ENCODE measurements around the gene ABHD15.
"Not testable (repeated sequence)": the region's sequence is repeated elsewhere in the genome, so short reads cannot be mapped to it uniquely, and the experiment has no call there.

ABHD15 gene

GRCh38 chr17:29562615-29563014, 4.2 kb downstream of the ABHD15 start:
- no peak overlapping the region for H3K4me3 ChIP-seq
- TF ChIP-seq, protein P1, sequence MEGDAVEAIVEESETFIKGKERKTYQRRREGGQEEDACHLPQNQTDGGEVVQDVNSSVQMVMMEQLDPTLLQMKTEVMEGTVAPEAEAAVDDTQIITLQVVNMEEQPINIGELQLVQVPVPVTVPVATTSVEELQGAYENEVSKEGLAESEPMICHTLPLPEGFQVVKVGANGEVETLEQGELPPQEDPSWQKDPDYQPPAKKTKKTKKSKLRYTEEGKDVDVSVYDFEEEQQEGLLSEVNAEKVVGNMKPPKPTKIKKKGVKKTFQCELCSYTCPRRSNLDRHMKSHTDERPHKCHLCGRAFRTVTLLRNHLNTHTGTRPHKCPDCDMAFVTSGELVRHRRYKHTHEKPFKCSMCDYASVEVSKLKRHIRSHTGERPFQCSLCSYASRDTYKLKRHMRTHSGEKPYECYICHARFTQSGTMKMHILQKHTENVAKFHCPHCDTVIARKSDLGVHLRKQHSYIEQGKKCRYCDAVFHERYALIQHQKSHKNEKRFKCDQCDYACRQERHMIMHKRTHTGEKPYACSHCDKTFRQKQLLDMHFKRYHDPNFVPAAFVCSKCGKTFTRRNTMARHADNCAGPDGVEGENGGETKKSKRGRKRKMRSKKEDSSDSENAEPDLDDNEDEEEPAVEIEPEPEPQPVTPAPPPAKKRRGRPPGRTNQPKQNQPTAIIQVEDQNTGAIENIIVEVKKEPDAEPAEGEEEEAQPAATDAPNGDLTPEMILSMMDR (IDR thresholded peaks at IDR 0.05): no peak
- peak; percentile 73 for DNase-seq (ENCODE audit: low spot score)
- peak overlapping the region in 1 of 2 donors; percentile 42 for H3K27ac ChIP-seq

GRCh38 chr17:29561554-29562517, 5.0 kb downstream of the ABHD15 start:
- Histone ChIP-seq H3K27ac (peak overlapping the region in 1 of 2 donors; percentile 42), H3K4me3 (no peak overlapping the region)
- DNase-seq (ENCODE audit: low spot score): peak; percentile 73

DNA sequence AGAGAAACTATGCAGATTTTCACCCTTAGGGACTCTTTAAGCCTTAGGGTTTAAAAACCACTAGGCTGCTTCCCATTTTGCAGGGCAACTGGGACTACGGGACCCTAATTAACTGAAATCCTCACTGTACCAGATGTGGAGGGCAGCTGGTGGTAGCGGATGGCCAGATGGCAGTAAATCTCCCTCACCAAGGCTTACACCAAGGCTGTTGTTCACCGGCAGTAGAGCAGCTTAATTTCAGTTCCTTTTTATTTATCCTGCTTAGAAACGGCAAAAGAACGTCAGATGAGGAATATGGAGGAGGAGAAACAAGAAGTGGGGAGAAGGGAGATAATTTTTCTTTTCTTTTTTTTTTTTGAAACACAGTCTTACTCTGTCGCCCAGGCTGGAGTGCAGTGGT, 6.5 kb downstream of the ABHD15 start:
- DNase-seq (ENCODE audit: low spot score): no peak
- no peak overlapping the region for H3K27ac ChIP-seq

More at GRCh38 chr17:29561554-29562517, 5.0 kb downstream of the ABHD15 start:
- TF ChIP-seq, protein P1 (IDR thresholded peaks at IDR 0.05): no peak

DNA sequence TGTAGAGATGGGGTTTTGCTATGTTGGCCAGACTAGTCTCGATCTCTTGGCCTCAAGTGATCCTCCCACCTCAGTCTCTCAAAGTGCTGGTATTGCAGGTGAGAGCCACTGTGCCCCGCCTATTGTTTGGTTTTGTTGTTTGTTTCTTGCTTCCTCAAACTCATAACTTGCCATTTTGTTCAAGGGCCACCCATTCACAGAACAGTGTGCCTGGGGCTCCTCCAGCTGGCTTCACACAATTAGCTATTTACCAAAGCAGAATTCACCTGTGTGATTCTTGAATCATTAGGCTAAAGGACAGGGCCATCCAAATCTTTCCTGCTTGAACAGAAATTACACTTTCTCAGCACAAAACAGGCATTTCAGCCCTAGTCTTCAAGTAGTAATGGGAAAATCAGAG, 7.2 kb downstream of the ABHD15 start:
- no peak overlapping the region for H3K27ac ChIP-seq
- H3K4me3 ChIP-seq: no peak overlapping the region
- TF ChIP-seq, protein P1 (IDR thresholded peaks at IDR 0.05): no peak
- no peak for DNase-seq (ENCODE audit: low spot score)

More for the DNA sequence above, 6.5 kb downstream of the ABHD15 start:
- TF ChIP-seq, protein P1 (IDR thresholded peaks at IDR 0.05): no peak
- H3K4me3 ChIP-seq: no peak overlapping the region

GRCh38 chr17:29558139-29558538, 8.7 kb downstream of the ABHD15 start:
- not testable (repeated sequence) for H3K27ac ChIP-seq; H3K4me3 ChIP-seq; DNase-seq (ENCODE audit: low spot score)

- no peak for DNase-seq (ENCODE audit: low spot score)
- Histone ChIP-seq H3K4me3 (no peak overlapping the region), H3K27ac (no peak overlapping the region)
- TF ChIP-seq, protein P1 (IDR thresholded peaks at IDR 0.05): no peak
Observed at GRCh38 chr17:29557739-29558116, 9.1 kb downstream of the ABHD15 start.

DNA sequence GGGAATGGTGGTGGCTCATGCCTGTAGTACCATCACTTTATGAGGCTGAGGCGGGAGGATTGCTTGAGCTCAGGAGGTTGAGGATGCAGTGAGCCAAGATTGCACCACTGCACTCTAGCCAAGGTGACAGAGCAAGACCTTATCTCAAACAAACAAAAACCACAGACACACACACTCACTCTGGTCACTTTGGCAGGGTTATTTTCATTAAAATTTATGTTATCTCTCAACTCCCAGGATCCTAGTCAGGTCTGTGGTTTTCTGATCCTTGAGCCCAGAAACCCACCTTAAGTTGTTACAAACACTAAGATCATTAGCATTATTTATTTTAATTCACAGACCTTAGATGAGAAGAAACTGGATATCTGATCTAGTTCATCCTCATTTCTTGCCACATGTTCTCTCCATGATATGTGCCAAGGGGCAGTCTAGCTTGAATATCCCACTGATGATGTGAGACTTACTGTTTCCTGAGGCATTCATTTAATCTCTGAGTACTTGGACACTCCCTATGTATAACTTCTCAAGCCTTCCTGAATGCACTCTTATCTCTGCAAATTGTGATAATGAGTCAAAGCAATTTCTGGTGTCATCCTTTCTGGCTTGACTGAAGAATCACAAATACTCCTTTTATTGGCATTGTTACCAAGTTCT, 9.6 kb downstream of the ABHD15 start:
- TF ChIP-seq, protein P1 (IDR thresholded peaks at IDR 0.05): no peak
- H3K4me3 ChIP-seq: no peak overlapping the region
- no peak overlapping the region for H3K27ac ChIP-seq
- no peak for DNase-seq (ENCODE audit: low spot score)

All from coronary artery (tissue), 2 donors.